Osteoblast (primary cell): Measurements from ENCODE around the gene ARFGAP1. TPM values are rescaled to one million over a fixed set of nuclear protein-coding genes. Genes with fewer than 3 reads are reported as not detected.

Experiments
- DNase-seq: peaks from one replicate; pipeline ENCODE4 v3.0.0; 2011; ENCODE audit warnings: low spot score, mixed read lengths; ENCODE audit not compliant: insufficient read length; ENCODE audit errors: missing footprints
- H2AFZ ChIP-seq: 2 replicates; pipeline ENCODE4 v1.6.0; 2011; ENCODE audit warnings: mild to moderate bottlenecking, low read length
- H3K27ac ChIP-seq: 2 replicates; pipeline ENCODE4 v1.5.1; 2011; ENCODE audit warnings: mild to moderate bottlenecking, low read depth, low read length, moderate library complexity
- H3K27me3 ChIP-seq: 2 replicates; pipeline ENCODE4 v1.6.0; 2012; ENCODE audit warnings: mild to moderate bottlenecking, control low read depth, inconsistent platforms, low read length, moderate library complexity; ENCODE audit not compliant: insufficient read depth
- H3K36me3 ChIP-seq: 2 replicates; pipeline ENCODE4 v1.5.1; 2011; ENCODE audit warnings: mild to moderate bottlenecking, low read length, control low read depth, moderate library complexity; ENCODE audit not compliant: insufficient read depth
- H3K4me1 ChIP-seq: 2 replicates; pipeline ENCODE4 v1.5.1; 2011; ENCODE audit warnings: mild to moderate bottlenecking, low read length, control low read depth, moderate library complexity; ENCODE audit not compliant: insufficient read depth
- H3K4me2 ChIP-seq: 2 replicates; pipeline ENCODE4 v1.6.0; 2011; ENCODE audit warnings: mild to moderate bottlenecking, low read length; ENCODE audit not compliant: insufficient read depth
- H3K4me3 ChIP-seq: fragments of 200-600 bp; sonication (generic); 3 replicates; pipeline ENCODE4 v1.5.1; 2012; ENCODE audit warnings: mild to moderate bottlenecking, low read length, inconsistent platforms; ENCODE audit not compliant: insufficient read depth
- H3K79me2 ChIP-seq: 2 replicates; pipeline ENCODE4 v1.6.0; 2012; ENCODE audit warnings: mild to moderate bottlenecking, low read length, control low read depth, inconsistent platforms; ENCODE audit not compliant: insufficient read depth
- H3K9me3 ChIP-seq: 2 replicates; pipeline ENCODE4 v1.5.1; 2011; ENCODE audit warnings: low read depth, low read length, control low read depth
- H4K20me1 ChIP-seq: 2 replicates; pipeline ENCODE4 v1.6.0; 2012; ENCODE audit warnings: mild to moderate bottlenecking, low read length, control low read depth; ENCODE audit not compliant: insufficient read depth
- CTCF ChIP-seq: IDR thresholded peaks from 2 replicates; pipeline ENCODE4 v1.5.1; 2011; ENCODE audit warnings: mild to moderate bottlenecking, low read depth, low read length, moderate library complexity; ENCODE audit errors: extremely low read depth
- total RNA-seq: library from RNA; depleted of rRNA; stranded (reverse); fragments of >200 nt; gene quantifications from 2 replicates; pipeline ENCODE4 v1.2.3, GENCODE V29; 2012

ARFGAP1 gene
- total RNA-seq, 1 donor: 68.4 TPM

GRCh38 chr20:63286781-63287696 lies 14.4 kb downstream of the ARFGAP1 start:
- Histone ChIP-seq H3K4me2 (no peak overlapping the region), H3K27ac (no peak overlapping the region), H3K9me3 (no peaks in the 10 kb centered on the region), H4K20me1 (peaks cover 68% of the 10 kb centered on the region), H3K27me3 (no peaks in the 10 kb centered on the region), H3K4me1 (peaks cover 7% of the 10 kb centered on the region), H3K36me3 (peaks cover 45% of the 10 kb centered on the region), H2AFZ (no peak overlapping the region), H3K79me2 (no peaks in the 10 kb centered on the region), H3K4me3 (no peak overlapping the region)
- no peak for TF ChIP-seq CTCF
- DNase-seq: no peak

- Histone ChIP-seq H3K27me3 (no peaks in the 10 kb centered on the region), H2AFZ (no peak overlapping the region), H3K4me2 (no peak overlapping the region), H3K4me1 (peaks cover 7% of the 10 kb centered on the region), H3K36me3 (peaks cover 39% of the 10 kb centered on the region), H3K4me3 (no peak overlapping the region), H4K20me1 (peaks cover 69% of the 10 kb centered on the region), H3K79me2 (no peaks in the 10 kb centered on the region), H3K27ac (no peak overlapping the region), H3K9me3 (no peaks in the 10 kb centered on the region)
- no peak for DNase-seq
- TF ChIP-seq CTCF: no peak
Observed at GRCh38 chr20:63287697-63288580, 15.3 kb downstream of the ARFGAP1 start.

GRCh38 chr20:63288581-63289251 lies 16.1 kb downstream of the ARFGAP1 start:
- no peaks in the 10 kb centered on the region for H3K9me3 ChIP-seq
- TF ChIP-seq CTCF: no peak
- peaks cover 31% of the 10 kb centered on the region for H3K36me3 ChIP-seq
- H3K4me1 ChIP-seq: peaks cover 7% of the 10 kb centered on the region
- no peaks in the 10 kb centered on the region for H3K79me2 ChIP-seq
- DNase-seq: no peak
- H4K20me1 ChIP-seq: peaks cover 65% of the 10 kb centered on the region
- no peak overlapping the region for H3K4me3 ChIP-seq
- H2AFZ ChIP-seq: no peak overlapping the region
- peaks cover 3% of the 10 kb centered on the region for H3K27me3 ChIP-seq
- no peak overlapping the region for H3K4me2 ChIP-seq
- no peak overlapping the region for H3K27ac ChIP-seq
